HCT116 (cell line): ENCODE results near the gene MAP4K4. TPM values are rescaled to one million over a fixed set of nuclear protein-coding genes. Genes with fewer than 3 reads are reported as not detected.

Experiments
- ATAC-seq: fragments of 200-7000 bp; cut with Tn5 transposase; 2 replicates; pipeline ENCODE4 v1.9.1; 2020; ENCODE audit warnings: mild to moderate bottlenecking, moderate library complexity
- BruUV-seq: library from RNA; stranded (reverse); fragments of 400-500 nt; replicated peaks from 2 replicates; lab custom pipeline; 2021; lab: Mats Ljungman, UMichigan
- CTCF ChIA-PET: fragments of 300-600 bp; sonication (Branson Sonifier 250); formaldehyde crosslinking; loops from one replicate; lab custom pipeline; 2021; ENCODE audit warnings: antibody characterized with exemption; lab: Charles Lee
- POLR2A ChIA-PET: fragments of 300-600, 350-600 bp; sonication (Branson Sonifier 250); formaldehyde crosslinking; loops from one replicate; lab custom pipeline; 2021; ENCODE audit warnings: antibody characterized with exemption; lab: Charles Lee
- RAD21 ChIA-PET, 2 experiments: fragments of 300-600 bp; sonication (Branson Sonifier 250); formaldehyde crosslinking; loops; one replicate each; lab custom pipeline; 2023; ENCODE audit warnings: low total read pairs in 2 of 2; ENCODE audit not compliant: uncharacterized antibody in 2 of 2, unreplicated experiment in 2 of 2, low non-redundant PET in 1 of 2; lab: Charles Lee
- DNase-seq: peaks from one replicate; pipeline ENCODE4 v3.0.0-alpha.2; 2010; ENCODE audit warnings: low read depth, low spot score
- H2AFZ ChIP-seq: fragments of 200-600 bp; shearing (Covaris generic), sonication (generic); 2 replicates; pipeline ENCODE4 v1.6.1; 2017; ENCODE audit warnings: low read depth, mixed run types, mixed read lengths, antibody characterized with exemption, low read length; ENCODE audit not compliant: poor library complexity, severe bottlenecking
- H3K27ac ChIP-seq: 2 replicates; pipeline ENCODE4 v1.5.1; 2012; ENCODE audit warnings: low read depth, low read length
- H3K27me3 ChIP-seq: fragments of 200-600 bp; sonication (generic); 2 replicates; pipeline ENCODE4 v1.6.1; 2016; ENCODE audit warnings: mixed run types, low read length, mixed read lengths; ENCODE audit not compliant: insufficient read depth
- H3K36me3 ChIP-seq, 2 experiments: fragments of 200-500 bp in 1 of 2; fragments of 200-600 bp in 1 of 2; sonication (Bioruptor generic) in 1 of 2; sonication (generic) in 1 of 2; 2 replicates each; pipeline versions ENCODE4 v1.5.1 to v1.6.1; 2014 to 2016; ENCODE audit warnings: low read length in 2 of 2, inconsistent platforms in 1 of 2, mixed read lengths in 1 of 2, mixed run types in 1 of 2; ENCODE audit not compliant: insufficient read depth in 2 of 2, control insufficient read depth in 1 of 2
- H3K4me1 ChIP-seq, 2 experiments: fragments of 200-600 bp in 1 of 2; sonication (generic) in 1 of 2; 2 replicates each; pipeline versions ENCODE4 v1.5.1 to v1.6.1; 2012 to 2017; ENCODE audit warnings: low read length in 2 of 2, inconsistent platforms in 1 of 2, mild to moderate bottlenecking in 1 of 2, mixed read lengths in 1 of 2, mixed run types in 1 of 2, moderate library complexity in 1 of 2; ENCODE audit not compliant: insufficient read depth in 2 of 2, control insufficient read depth in 1 of 2
- H3K4me2 ChIP-seq: fragments of 200-600 bp; sonication (generic); 2 replicates; pipeline ENCODE4 v1.6.1; 2017; ENCODE audit warnings: mixed run types, low read length, mixed read lengths
- H3K4me3 ChIP-seq, 2 experiments: fragments of 200-600 bp in 1 of 2; sonication (generic) in 1 of 2; replicated peaks in 1 of 2; 2 replicates each; pipeline ENCODE4 v1.5.1; 2011 to 2016; ENCODE audit warnings: low read length in 2 of 2, control low read depth in 1 of 2, low read depth in 1 of 2, mild to moderate bottlenecking in 1 of 2, mixed read lengths in 1 of 2, mixed run types in 1 of 2
- H3K79me2 ChIP-seq: fragments of 200-600 bp; sonication (generic); 2 replicates; pipeline ENCODE4 v1.6.1; 2017; ENCODE audit warnings: mild to moderate bottlenecking, mixed run types, low read length, moderate library complexity, mixed read lengths; ENCODE audit not compliant: insufficient read depth
- H3K9ac ChIP-seq: fragments of 200-600 bp; sonication (generic); 2 replicates; pipeline ENCODE4 v1.6.1; 2016; ENCODE audit warnings: low read length, mixed read lengths
- H3K9me2 ChIP-seq: fragments of 200-600 bp; sonication (generic), shearing (Covaris generic); 2 replicates; pipeline ENCODE4 v1.6.1; 2017; ENCODE audit warnings: mixed run types, mild to moderate bottlenecking, moderate library complexity; ENCODE audit not compliant: insufficient read depth
- H3K9me3 ChIP-seq, 2 experiments: fragments of 200-500 bp in 1 of 2; fragments of 200-600 bp in 1 of 2; sonication (Bioruptor generic) in 1 of 2; sonication (generic) in 1 of 2; 2 replicates each; pipeline ENCODE4 v1.6.1; 2014 to 2017; ENCODE audit warnings: low read length in 2 of 2, mixed read lengths in 2 of 2, inconsistent platforms in 1 of 2, low read depth in 1 of 2, mild to moderate bottlenecking in 1 of 2, mixed run types in 1 of 2, moderate library complexity in 1 of 2; ENCODE audit not compliant: control insufficient read depth in 1 of 2, insufficient read depth in 1 of 2
- H4K20me1 ChIP-seq: fragments of 200-600 bp; sonication (generic), shearing (Covaris generic); 2 replicates; pipeline ENCODE4 v1.6.1; 2017; ENCODE audit warnings: mixed run types, mild to moderate bottlenecking, moderate library complexity; ENCODE audit not compliant: insufficient read depth
- CBX3 ChIP-seq: IDR thresholded peaks from 2 replicates; pipeline ENCODE4 v1.6.1; 2012; ENCODE audit warnings: low read depth
- CEBPB ChIP-seq: IDR thresholded peaks from 2 replicates; pipeline ENCODE4 v1.6.1; 2012; ENCODE audit warnings: low read depth
- EZH2phosphoT487 ChIP-seq: fragments of 200-600 bp; IDR thresholded peaks from 2 replicates; pipeline ENCODE4 v1.6.1; 2018; ENCODE audit warnings: antibody characterized with exemption, borderline replicate concordance
- JUND ChIP-seq: IDR thresholded peaks from 2 replicates; pipeline ENCODE4 v1.6.1; 2012
- POLR2A ChIP-seq: IDR thresholded peaks from 2 replicates; pipeline ENCODE4 v1.7.0; 2011; ENCODE audit warnings: borderline replicate concordance; ENCODE audit not compliant: insufficient read depth, insufficient read length; ENCODE audit errors: extremely low read depth
- POLR2AphosphoS5 ChIP-seq: IDR thresholded peaks from 2 replicates; pipeline ENCODE4 v1.6.1; 2011; ENCODE audit warnings: mild to moderate bottlenecking, low read depth, low read length, moderate library complexity
- SP1 ChIP-seq: IDR thresholded peaks from 2 replicates; pipeline ENCODE4 v1.6.1; 2012; ENCODE audit warnings: low read depth
- SRF ChIP-seq: IDR thresholded peaks from 2 replicates; pipeline ENCODE4 v1.6.1; 2012; ENCODE audit warnings: low read depth
- TCF7L2 ChIP-seq: IDR thresholded peaks from 2 replicates; pipeline ENCODE4 v1.7.0; 2011; ENCODE audit warnings: borderline replicate concordance, inconsistent platforms; ENCODE audit not compliant: insufficient read depth, insufficient read length; ENCODE audit errors: extremely low read depth
- YY1 ChIP-seq: IDR thresholded peaks from 2 replicates; pipeline ENCODE4 v1.6.1; 2011; ENCODE audit warnings: low read length, low read depth, moderate library complexity, mild to moderate bottlenecking; ENCODE audit not compliant: insufficient replicate concordance; ENCODE audit errors: extremely low read depth
- ZNF274 ChIP-seq: fragments of 200-500 bp; sonication (Bioruptor generic); IDR thresholded peaks from 2 replicates; pipeline ENCODE4 v1.6.1; 2014; ENCODE audit warnings: mild to moderate bottlenecking, low read depth, low read length, inconsistent platforms
- intact Hi-C: fragments of 100-400 bp; cut with micrococcal nuclease; formaldehyde crosslinking; loops from 2 replicates; pipeline ENCODE4 v1.10.0; 2022
- total RNA-seq: library from RNA; stranded (reverse); gene quantifications from one replicate; pipeline ENCODE4 v1.2.1, GENCODE V29; 2021; ENCODE audit not compliant: unreplicated experiment
- TF ChIP-seq, protein P1 (sequence below): IDR thresholded peaks from 2 replicates; pipeline ENCODE4 v1.6.1; 2012
- TF ChIP-seq, protein P2 (sequence below), 3 experiments: fragments of 200-600 bp in 1 of 3; sonication (generic) in 1 of 3; IDR thresholded peaks in 2 of 3; conservative IDR thresholded peaks in 1 of 3; 2 replicates each; pipeline ENCODE4 v1.5.1; 2012 to 2017; ENCODE audit warnings: low read depth in 2 of 3, low read length in 2 of 3, antibody characterized with exemption in 1 of 3, borderline replicate concordance in 1 of 3, control low read depth in 1 of 3, mild to moderate bottlenecking in 1 of 3, mixed read lengths in 1 of 3, mixed run types in 1 of 3, moderate library complexity in 1 of 3; ENCODE audit not compliant: insufficient read depth in 1 of 3
- TF ChIP-seq, protein P3 (sequence below): IDR thresholded peaks from 2 replicates; pipeline ENCODE4 v1.6.1; 2012
- TF ChIP-seq, protein P4 (sequence below): IDR thresholded peaks from 2 replicates; pipeline ENCODE4 v1.6.1; 2011; ENCODE audit warnings: mild to moderate bottlenecking, low read length, moderate library complexity; ENCODE audit not compliant: insufficient replicate concordance; ENCODE audit errors: extremely low read depth

Gene MAP4K4
- total RNA-seq, 1 experiment from 2014 or later: 62.3 TPM

DNA sequence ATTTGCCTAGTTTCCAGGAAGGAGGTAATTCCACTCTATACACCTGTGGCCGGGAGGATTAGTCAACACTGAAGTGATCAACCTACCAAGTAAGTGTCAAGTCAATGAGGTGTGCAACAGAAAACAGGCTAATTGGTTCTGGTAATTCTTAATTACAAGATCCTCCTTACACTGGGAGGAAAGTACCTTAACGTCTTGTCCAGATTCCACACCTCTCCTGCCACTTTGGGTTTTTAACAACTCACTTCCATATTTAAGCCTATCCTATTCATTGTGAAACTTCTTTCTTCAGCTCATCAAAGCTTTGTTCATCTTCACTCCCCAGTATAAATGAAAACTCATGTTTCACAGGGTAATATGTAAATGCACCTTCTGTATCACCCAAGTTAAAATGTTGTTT is 22.0 kb upstream of the MAP4K4 start:
- Histone ChIP-seq H3K4me2 (no peak overlapping the region), H3K9me3 (peaks cover 3 to 5% of the 10 kb centered on the region in 2 experiments; a peak in 1 of 4 replicates), H3K27me3 (no peaks in the 10 kb centered on the region), H3K4me1 (peaks cover 0 to 6% of the 10 kb centered on the region in 2 experiments; a peak in 2 of 4 replicates), H4K20me1 (no peaks in the 10 kb centered on the region), H3K36me3 (no peaks in the 10 kb centered on the region), H3K9me2 (no peaks in the 10 kb centered on the region), H3K4me3 (no peak overlapping the region), H3K79me2 (no peaks in the 10 kb centered on the region), H3K9ac (no peak overlapping the region), H2AFZ (no peak overlapping the region), H3K27ac (no peak overlapping the region)
- ChIA-PET POLR2A (no interaction called here), RAD21 (no interaction called here), CTCF (no interaction called here)
- TF ChIP-seq, protein P1, sequence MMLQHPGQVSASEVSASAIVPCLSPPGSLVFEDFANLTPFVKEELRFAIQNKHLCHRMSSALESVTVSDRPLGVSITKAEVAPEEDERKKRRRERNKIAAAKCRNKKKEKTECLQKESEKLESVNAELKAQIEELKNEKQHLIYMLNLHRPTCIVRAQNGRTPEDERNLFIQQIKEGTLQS: no peak
- TF ChIP-seq CBX3 (no peak), POLR2AphosphoS5 (no peak), JUND (no peak), ZNF274 (no peak), EZH2phosphoT487 (no peak), CEBPB (no peak), SRF (no peak), SP1 (no peak), TCF7L2 (no peak), YY1 (no peak), POLR2A (no peak)
- TF ChIP-seq, protein P2, sequence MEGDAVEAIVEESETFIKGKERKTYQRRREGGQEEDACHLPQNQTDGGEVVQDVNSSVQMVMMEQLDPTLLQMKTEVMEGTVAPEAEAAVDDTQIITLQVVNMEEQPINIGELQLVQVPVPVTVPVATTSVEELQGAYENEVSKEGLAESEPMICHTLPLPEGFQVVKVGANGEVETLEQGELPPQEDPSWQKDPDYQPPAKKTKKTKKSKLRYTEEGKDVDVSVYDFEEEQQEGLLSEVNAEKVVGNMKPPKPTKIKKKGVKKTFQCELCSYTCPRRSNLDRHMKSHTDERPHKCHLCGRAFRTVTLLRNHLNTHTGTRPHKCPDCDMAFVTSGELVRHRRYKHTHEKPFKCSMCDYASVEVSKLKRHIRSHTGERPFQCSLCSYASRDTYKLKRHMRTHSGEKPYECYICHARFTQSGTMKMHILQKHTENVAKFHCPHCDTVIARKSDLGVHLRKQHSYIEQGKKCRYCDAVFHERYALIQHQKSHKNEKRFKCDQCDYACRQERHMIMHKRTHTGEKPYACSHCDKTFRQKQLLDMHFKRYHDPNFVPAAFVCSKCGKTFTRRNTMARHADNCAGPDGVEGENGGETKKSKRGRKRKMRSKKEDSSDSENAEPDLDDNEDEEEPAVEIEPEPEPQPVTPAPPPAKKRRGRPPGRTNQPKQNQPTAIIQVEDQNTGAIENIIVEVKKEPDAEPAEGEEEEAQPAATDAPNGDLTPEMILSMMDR (IDR thresholded peaks at IDR 0.05 in 2 of 3, conservative IDR thresholded peaks at IDR 0.05 in 1 of 3; ENCODE audit: borderline replicate concordance in 1 of 3, insufficient read depth in 1 of 3, low read depth in 2 of 3, low read length in 2 of 3): no peak
- TF ChIP-seq, protein P3, sequence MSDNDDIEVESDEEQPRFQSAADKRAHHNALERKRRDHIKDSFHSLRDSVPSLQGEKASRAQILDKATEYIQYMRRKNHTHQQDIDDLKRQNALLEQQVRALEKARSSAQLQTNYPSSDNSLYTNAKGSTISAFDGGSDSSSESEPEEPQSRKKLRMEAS: no peak
- TF ChIP-seq, protein P4, sequence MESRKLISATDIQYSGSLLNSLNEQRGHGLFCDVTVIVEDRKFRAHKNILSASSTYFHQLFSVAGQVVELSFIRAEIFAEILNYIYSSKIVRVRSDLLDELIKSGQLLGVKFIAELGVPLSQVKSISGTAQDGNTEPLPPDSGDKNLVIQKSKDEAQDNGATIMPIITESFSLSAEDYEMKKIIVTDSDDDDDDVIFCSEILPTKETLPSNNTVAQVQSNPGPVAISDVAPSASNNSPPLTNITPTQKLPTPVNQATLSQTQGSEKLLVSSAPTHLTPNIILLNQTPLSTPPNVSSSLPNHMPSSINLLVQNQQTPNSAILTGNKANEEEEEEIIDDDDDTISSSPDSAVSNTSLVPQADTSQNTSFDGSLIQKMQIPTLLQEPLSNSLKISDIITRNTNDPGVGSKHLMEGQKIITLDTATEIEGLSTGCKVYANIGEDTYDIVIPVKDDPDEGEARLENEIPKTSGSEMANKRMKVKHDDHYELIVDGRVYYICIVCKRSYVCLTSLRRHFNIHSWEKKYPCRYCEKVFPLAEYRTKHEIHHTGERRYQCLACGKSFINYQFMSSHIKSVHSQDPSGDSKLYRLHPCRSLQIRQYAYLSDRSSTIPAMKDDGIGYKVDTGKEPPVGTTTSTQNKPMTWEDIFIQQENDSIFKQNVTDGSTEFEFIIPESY: no peak
- ATAC-seq (no peak), DNase-seq (no peak)
- BruUV-seq: no TSS peak
- intact Hi-C loops: loop anchor here (5.0 kb wide), 1 partner anchor 172 kb away; no protein-coding TSS in a partner anchor
